HPDE6-E6E7 (cell line): ENCODE results near the gene ADGRG7.
"Not testable (repeated sequence)": the region's sequence is repeated elsewhere in the genome, so short reads cannot be mapped to it uniquely, and the experiment has no call there.

Experiments used
- DNase-seq: peaks from one replicate; pipeline ENCODE4 v3.0.0; 2011; ENCODE audit warnings: missing footprints; ENCODE audit errors: extremely low spot score

ADGRG7 gene

DNA sequence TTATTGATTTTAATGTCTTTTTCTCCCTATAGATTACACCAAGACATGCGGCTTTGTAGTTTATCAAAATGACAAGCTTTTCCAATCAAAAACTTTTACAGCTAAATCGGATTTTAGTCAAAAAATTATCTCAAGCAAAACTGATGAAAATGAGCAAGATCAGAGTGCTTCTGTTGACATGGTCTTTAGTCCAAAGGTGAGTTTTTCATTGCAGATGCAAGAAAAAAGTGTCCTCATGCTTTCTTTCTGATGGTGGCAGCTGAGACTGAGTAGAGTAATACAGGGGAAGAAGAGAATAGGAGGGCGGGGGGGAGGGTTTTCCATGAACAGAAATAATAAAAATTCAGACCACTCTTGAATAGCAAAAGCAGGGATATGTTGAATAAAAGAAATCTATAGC is 36.5 kb downstream of the ADGRG7 start:
- DNase-seq: no peak

DNA sequence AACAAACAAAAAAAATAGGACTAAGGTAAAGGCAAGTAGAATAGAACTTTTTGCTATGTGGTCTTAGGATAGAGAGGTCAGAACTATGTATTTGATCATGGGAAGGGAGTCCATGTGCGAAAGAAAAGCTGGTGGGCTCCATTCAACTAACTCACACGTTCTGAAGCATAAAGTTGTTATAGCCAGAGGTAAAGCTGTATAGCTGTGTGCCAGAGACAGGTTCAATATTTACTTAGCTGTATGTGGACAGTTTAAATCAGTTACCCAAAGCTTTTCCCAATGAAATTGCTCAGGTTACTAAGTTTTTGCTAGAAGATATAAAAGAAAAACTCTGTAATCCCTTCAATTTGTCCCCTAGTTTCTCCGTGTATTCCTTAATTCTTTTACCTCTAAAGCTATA is 37.8 kb downstream of the ADGRG7 start:
- DNase-seq: no peak

- DNase-seq: no peak
Measured at GRCh38 chr3:100647657-100648056, 38.3 kb downstream of the ADGRG7 start.

DNA sequence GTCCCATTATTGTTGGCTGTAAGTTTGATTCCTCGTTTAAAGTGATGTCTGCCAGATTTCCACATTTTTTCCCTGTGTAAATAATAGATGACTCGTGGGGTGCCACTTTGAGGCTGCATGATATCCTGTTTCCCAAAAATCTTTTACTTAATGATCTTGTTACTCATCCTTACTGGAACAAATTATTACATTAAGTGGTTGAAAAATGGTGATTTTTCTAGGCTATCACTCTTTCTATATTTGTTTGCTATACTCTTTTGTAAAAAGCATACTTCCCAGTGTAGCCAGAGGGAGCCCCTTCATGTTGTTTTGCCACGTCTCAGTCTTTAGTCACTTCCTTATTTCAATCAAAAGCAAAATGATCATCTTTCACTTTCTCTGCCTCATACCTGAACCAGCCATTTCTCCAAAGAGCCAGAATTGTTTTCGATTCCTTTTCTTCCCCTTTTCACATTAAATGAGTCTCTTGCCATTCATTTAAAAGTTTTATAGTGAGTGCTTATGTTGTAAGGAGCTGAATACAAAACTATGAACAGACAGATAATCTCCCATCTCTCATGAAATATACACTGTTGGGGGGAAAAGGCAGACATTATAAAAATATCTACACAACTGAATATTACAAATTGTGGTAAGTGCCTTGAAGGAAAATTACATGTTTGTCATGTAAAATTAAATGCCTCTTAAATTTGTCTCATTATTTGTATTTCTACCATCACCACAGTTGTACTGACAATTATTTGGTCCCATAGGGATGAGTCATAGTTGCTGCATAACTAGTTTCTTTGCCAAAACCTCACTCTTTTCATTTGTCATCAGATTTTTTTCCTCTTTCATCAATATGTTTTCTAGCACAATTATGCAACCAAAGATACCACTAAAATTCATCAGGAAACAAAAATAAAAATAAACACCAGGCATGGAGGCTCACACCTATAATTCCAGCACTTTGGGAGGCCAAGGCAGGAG is 41.5 kb downstream of the ADGRG7 start:
- peak; percentile 42 for DNase-seq

DNA sequence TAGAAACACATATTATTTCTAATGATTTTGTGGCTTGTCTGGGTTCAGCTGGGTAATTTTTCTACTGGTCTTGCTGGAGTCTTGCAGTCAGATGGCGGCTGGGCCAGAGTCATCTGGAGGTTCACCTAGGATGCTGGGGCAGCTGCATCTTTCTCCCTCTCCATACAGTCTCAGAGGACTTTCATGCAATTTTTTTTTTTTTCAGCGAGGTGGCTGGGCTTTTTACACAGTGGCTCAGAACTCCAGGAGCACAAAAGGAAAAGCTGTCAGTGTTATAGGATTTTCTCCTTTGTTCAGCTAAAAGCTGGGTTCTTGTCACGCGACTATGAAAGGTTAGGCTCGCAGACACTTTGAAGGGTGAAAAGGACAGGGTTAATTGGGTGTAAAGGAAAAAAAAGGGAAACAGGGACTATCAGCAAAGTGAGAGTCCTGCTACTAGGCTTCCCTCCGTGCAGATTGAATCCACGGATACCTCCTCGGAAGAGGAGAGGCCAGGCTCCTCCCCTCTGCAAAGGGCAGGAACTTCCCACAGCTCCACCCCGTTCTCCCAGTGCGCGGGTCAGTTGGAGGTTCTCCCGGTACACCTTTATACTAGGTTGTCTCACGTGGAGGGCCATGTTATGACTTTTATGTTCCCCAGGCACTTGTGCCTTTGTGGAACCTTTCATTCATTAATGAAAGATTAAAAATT is 44.3 kb downstream of the ADGRG7 start:
- DNase-seq: no peak

GRCh38 chr3:100656945-100657344 is 47.5 kb downstream of the ADGRG7 start:
- DNase-seq: no peak

- DNase-seq: not testable (repeated sequence)
Measured at GRCh38 chr3:100661294-100661693, 51.9 kb downstream of the ADGRG7 start.

GRCh38 chr3:100662113-100662823 is 52.9 kb downstream of the ADGRG7 start:
- DNase-seq: no peak

DNA sequence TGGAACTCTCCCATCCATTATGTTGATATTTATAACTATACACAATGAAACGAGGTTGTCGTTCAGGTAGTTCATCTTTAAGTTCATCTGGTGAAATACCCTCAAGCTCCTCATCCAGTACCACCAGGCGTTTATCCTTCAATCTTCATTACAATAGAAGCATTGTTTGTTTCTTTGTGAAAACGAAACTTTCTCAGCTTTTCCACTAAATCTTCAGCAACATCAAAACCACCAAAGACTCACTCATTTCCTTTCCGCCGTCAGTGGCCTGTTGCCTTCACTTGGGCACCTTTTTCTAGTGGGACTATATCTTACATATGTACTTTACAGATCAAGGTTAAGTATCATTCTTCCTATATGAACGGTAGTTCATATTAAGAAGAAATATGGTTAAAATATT is 55.8 kb downstream of the ADGRG7 start:
- no peak for DNase-seq

- not testable (repeated sequence) for DNase-seq
Measured at GRCh38 chr3:100666699-100667098, 57.3 kb downstream of the ADGRG7 start.

DNA sequence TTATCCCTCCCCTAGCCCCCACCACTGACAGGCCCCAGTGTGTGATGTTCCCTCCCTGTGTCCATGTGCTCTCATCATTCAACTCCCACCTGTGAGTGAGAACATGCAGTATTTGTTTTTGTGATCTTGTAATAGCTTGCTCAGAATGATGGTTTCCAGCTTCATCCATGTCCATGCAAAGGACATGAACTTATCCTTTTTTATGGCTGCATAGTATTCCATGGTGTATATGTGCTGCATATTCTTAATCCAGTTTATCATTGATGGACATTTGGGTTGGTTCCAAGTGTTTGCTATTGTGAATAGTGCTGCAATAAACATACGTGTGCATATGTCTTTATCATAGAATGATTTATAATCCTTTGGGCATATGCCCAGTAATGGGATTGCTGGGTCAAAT is 57.9 kb downstream of the ADGRG7 start:
- DNase-seq: not testable (repeated sequence)

DNA sequence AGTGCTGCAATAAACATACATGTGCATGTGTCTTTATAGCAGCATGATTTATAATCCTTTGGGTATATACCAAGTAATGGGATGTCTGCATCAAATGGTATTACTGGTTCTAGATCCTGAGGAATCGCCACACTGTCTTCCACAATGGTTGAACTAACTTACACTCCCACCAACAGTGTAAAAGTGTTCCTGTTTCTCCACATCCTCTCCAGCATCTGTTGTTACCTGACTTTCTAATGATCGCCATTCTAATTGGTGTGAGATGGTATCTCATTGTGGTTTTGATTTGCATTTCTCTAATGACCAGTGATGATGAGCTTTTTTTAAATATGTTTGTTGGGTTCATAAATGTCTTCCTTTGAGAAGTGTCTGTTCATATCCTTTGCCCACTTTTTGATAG is 61.6 kb downstream of the ADGRG7 start:
- DNase-seq: not testable (repeated sequence)

GRCh38 chr3:100681496-100681895 is 72.1 kb downstream of the ADGRG7 start:
- DNase-seq: no peak

DNA sequence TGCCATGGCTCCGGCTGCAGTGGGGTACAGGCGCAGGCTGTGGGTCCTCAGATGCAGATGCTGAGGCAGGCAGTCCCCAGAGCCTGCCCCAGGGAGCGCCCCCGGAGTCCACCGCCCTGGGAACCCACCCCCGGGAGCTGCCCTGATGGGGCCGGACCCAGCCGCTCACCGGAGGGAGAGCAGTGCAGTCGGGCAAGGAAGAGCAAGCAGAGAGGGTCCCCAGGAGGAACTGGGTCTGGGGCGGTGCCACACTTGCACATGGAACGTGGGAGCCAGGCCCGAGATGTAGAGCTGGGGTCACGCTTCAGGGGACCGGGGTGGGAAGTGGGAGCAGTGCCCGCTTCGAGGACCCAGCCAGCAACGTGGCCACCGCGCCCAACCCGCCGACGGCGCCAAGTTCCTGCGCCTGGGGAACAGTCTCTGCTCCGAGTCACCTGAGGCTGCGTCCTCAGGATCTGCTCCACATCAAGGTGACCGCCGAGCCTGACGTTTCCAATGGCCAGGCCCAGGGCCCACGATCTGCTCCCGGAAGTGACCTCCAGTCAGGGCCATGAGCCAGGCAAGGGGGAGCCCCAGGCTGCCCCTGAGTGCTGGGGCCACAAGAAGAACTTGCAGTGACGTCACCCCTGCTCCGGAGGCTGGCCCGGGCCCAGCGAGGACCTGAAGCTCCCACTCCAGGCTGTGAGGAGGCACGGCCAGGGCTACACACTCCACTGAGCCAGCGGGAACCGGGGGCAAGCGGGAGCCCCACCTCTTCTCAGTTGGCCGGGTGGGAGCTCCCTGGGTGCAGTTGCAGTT is 72.9 kb downstream of the ADGRG7 start:
- DNase-seq: no peak

DNA sequence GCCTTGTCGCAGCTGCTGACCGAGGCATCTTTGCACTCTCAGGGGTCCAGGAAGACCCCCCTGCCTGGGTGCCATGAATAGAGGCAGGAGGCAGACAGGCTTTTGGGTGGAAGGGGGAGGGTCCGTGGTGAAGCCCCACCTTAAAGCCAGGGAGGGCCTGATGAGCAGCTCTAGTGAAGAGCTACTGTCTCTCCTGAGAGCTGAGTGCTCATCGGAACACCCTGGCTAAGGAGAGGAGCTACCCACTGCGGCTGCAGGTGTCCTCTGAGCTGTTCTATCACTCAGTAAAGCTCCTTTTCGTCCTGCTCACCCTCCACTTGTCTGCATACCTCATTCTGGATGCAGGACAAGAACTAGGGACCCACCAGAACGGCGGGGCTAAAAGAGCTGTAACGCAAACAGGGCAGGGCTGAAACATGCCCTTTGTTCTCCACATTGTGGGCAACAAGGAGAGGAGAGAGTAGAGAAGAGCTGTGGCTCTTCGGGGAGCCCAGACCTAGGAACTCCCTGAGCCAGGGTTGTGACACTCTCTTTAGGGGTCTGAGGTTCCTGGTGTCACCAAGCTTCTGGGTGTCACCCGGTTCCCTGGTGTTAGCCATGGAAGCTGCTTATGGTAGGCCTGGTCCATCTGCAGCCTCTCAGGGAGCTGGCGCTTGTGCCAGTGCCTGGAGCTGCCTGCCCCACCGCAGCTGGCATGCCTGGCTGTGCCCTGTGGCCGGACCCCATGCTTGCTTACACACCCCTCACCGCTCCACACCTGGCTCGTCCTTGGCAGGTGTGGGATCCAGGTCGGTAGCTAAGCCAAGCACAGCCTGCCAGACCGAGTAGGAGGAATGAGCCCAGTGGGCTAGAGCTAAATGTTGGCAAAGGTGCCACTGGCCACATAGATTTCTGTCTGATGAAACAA is 73.7 kb downstream of the ADGRG7 start:
- no peak for DNase-seq

DNA sequence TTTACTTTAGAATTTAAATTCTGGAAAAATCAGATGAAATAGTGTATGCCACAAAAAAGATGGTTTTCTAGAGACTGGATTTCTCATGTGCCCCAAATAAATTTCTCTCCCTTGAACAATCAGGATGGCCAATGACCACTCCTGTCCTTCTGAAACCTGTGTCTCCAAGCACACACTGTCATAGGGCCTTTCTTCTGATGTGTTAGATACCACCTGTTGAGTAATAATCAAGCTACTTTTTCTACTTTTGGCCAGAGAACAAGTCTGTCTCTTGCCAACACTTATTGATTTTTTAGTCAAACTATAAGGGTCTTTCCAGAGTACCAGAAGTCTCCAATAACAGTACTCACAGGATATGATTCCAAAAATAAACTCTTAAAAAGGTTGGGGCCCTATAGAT is 83.8 kb downstream of the ADGRG7 start:
- no peak for DNase-seq

DNA sequence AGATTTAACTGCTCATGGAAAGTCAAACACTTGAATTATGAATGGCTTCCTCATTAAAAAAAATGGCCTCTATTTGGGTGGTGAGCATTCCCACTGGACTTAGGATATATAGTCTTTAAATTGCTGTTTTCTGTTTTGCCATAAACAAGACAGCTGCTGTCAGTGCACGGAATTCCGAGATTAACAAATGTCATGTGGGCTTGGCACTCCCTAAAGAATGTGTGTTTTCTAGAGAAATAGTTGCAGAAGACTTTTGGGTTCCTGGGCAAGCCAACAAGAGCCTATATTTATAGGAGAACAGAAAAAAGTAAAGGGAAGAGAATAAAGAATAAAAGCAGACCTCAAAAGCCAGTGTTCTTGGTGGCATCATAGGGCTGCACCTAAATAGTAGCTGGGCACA is 86.3 kb downstream of the ADGRG7 start:
- DNase-seq: no peak

- DNase-seq: peak; percentile 7
Measured at GRCh38 chr3:100696161-100696560, 86.8 kb downstream of the ADGRG7 start.

- DNase-seq: no peak
Measured at GRCh38 chr3:100697172-100697571, 87.8 kb downstream of the ADGRG7 start.

DNA sequence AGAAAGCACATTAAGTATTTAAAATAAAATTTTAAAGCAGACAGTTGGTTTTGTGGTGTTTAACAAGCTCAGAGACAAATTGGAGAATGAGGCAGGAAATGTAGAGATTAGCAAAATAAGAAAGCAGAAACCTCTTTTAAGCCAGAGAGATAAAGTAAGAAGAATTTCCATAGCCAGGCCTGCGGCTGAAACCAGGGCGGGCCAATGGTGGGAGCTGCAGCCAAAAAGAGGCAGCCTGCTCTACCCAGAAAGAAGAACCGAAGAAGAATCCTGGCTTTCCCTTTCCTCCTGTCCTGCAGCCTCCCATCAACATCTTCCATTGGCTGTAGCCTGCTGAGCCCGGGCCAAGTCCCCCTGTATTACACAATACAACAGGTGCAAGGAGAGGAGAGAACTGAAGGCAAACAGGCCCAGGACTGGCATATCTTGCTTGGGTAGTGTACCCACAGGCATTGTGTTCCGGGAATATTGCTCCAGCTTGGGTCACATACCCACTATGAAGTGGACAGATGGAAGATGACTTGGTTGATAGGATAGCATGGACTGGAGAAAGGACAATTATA is 88.4 kb downstream of the ADGRG7 start:
- DNase-seq: no peak
